Effector memory CD4-positive, alpha-beta T cell (primary cell): ENCODE measurements around the gene SARS2.
"Not testable (repeated sequence)": the region's sequence is repeated elsewhere in the genome, so short reads cannot be mapped to it uniquely, and the experiment has no call there.

Source experiments
- DNase-seq, 3 donors: peaks; one replicate each; pipeline ENCODE4 v3.0.0-alpha.2; 2020
- H3K27ac ChIP-seq: 2 replicates; pipeline ENCODE4 v1.7.0; 2013; ENCODE audit warnings: mild to moderate bottlenecking, low read length, moderate library complexity; ENCODE audit not compliant: insufficient read depth, poor library complexity, severe bottlenecking
- H3K27me3 ChIP-seq: replicated peaks from 2 replicates; pipeline ENCODE4 v1.7.0; 2013; ENCODE audit warnings: mild to moderate bottlenecking, low read length; ENCODE audit not compliant: insufficient read depth, control insufficient read depth, poor library complexity, severe bottlenecking
- H3K36me3 ChIP-seq: 2 replicates; pipeline ENCODE4 v1.7.0; 2013; ENCODE audit warnings: mild to moderate bottlenecking, low read length, moderate library complexity; ENCODE audit not compliant: control insufficient read depth, insufficient read depth
- H3K4me1 ChIP-seq: 2 replicates; pipeline ENCODE4 v1.7.0; 2013; ENCODE audit warnings: low read length, mild to moderate bottlenecking; ENCODE audit not compliant: control insufficient read depth, insufficient read depth, poor library complexity, severe bottlenecking
- H3K4me3 ChIP-seq: 2 replicates; pipeline ENCODE4 v1.7.0; 2013; ENCODE audit warnings: low read length, low read depth, mild to moderate bottlenecking; ENCODE audit not compliant: insufficient read depth, poor library complexity, severe bottlenecking
- H3K9me3 ChIP-seq: 2 replicates; pipeline ENCODE4 v1.7.0; 2013; ENCODE audit warnings: mild to moderate bottlenecking, low read length, moderate library complexity; ENCODE audit not compliant: control insufficient read depth

The SARS2 gene

GRCh38 chr19:38898788-38899446 lies 31.6 kb downstream of the SARS2 start:
- Histone ChIP-seq H3K27ac (peak overlapping the region; percentile 86), H3K9me3 (no peaks in the 10 kb centered on the region), H3K4me1 (peaks cover 18% of the 10 kb centered on the region), H3K4me3 (peak overlapping the region; percentile 72), H3K36me3 (no peaks in the 10 kb centered on the region), H3K27me3 (no peaks in the 10 kb centered on the region)
- DNase-seq: no peak

GRCh38 chr19:38894968-38895367 lies 35.6 kb downstream of the SARS2 start:
- no peaks in the 10 kb centered on the region for H3K27me3 ChIP-seq
- no peak for DNase-seq
- no peak overlapping the region for H3K4me3 ChIP-seq
- no peaks in the 10 kb centered on the region for H3K9me3 ChIP-seq
- H3K36me3 ChIP-seq: peaks cover 9% of the 10 kb centered on the region
- H3K27ac ChIP-seq: no peak overlapping the region
- peaks cover 11% of the 10 kb centered on the region for H3K4me1 ChIP-seq

- peaks cover 20% of the 10 kb centered on the region for H3K36me3 ChIP-seq
- H3K4me1 ChIP-seq: peaks cover 3% of the 10 kb centered on the region
- H3K4me3 ChIP-seq: no peak overlapping the region
- DNase-seq: no peak
- no peak overlapping the region for H3K27ac ChIP-seq
- no peaks in the 10 kb centered on the region for H3K9me3 ChIP-seq
- no peaks in the 10 kb centered on the region for H3K27me3 ChIP-seq
Observed at GRCh38 chr19:38893341-38893771, 37.2 kb downstream of the SARS2 start.

- no peak for DNase-seq
- Histone ChIP-seq H3K27me3 (no peaks in the 10 kb centered on the region), H3K4me1 (no peaks in the 10 kb centered on the region), H3K9me3 (no peaks in the 10 kb centered on the region), H3K4me3 (no peak overlapping the region), H3K36me3 (peaks cover 24% of the 10 kb centered on the region), H3K27ac (no peak overlapping the region)
Observed at GRCh38 chr19:38892841-38893240, 37.7 kb downstream of the SARS2 start.

GRCh38 chr19:38891771-38892170 lies 38.8 kb downstream of the SARS2 start:
- no peaks in the 10 kb centered on the region for H3K9me3 ChIP-seq
- H3K27me3 ChIP-seq: no peaks in the 10 kb centered on the region
- H3K36me3 ChIP-seq: peaks cover 24% of the 10 kb centered on the region
- H3K4me1 ChIP-seq: peaks cover 5% of the 10 kb centered on the region
- H3K4me3 ChIP-seq: no peak overlapping the region
- H3K27ac ChIP-seq: no peak overlapping the region
- no peak for DNase-seq

GRCh38 chr19:38890686-38891085 lies 39.9 kb downstream of the SARS2 start:
- Histone ChIP-seq H3K36me3 (peaks cover 24% of the 10 kb centered on the region), H3K9me3 (no peaks in the 10 kb centered on the region)

GRCh38 chr19:38889803-38890202 lies 40.8 kb downstream of the SARS2 start:
- Histone ChIP-seq H3K27ac (no peak overlapping the region), H3K4me3 (no peak overlapping the region), H3K9me3 (no peaks in the 10 kb centered on the region), H3K27me3 (no peaks in the 10 kb centered on the region), H3K4me1 (peaks cover 5% of the 10 kb centered on the region), H3K36me3 (peaks cover 24% of the 10 kb centered on the region)
- no peak for DNase-seq

More at GRCh38 chr19:38890686-38891085, 39.9 kb downstream of the SARS2 start:
- H3K27me3 ChIP-seq: no peaks in the 10 kb centered on the region
- no peak overlapping the region for H3K27ac ChIP-seq
- DNase-seq: no peak
- peaks cover 5% of the 10 kb centered on the region for H3K4me1 ChIP-seq
- H3K4me3 ChIP-seq: no peak overlapping the region

- H3K4me3 ChIP-seq: no peak overlapping the region
- peaks cover 24% of the 10 kb centered on the region for H3K36me3 ChIP-seq
- no peaks in the 10 kb centered on the region for H3K9me3 ChIP-seq
- H3K27me3 ChIP-seq: no peaks in the 10 kb centered on the region
- H3K4me1 ChIP-seq: peaks cover 5% of the 10 kb centered on the region
- no peak for DNase-seq
- no peak overlapping the region for H3K27ac ChIP-seq
Observed at GRCh38 chr19:38888876-38889275, 41.7 kb downstream of the SARS2 start.

- H3K27ac ChIP-seq, H3K4me3 ChIP-seq: not testable (repeated sequence)
- peaks cover 23% of the 10 kb centered on the region for H3K36me3 ChIP-seq
Observed at GRCh38 chr19:38884691-38885090, 45.9 kb downstream of the SARS2 start.

GRCh38 chr19:38883286-38883685 lies 47.3 kb downstream of the SARS2 start:
- no peak overlapping the region for H3K4me3 ChIP-seq
- DNase-seq: no peak
- H3K36me3 ChIP-seq: peaks cover 13% of the 10 kb centered on the region
- H3K27me3 ChIP-seq: no peaks in the 10 kb centered on the region
- no peak overlapping the region for H3K27ac ChIP-seq
- no peaks in the 10 kb centered on the region for H3K9me3 ChIP-seq
- peaks cover 23% of the 10 kb centered on the region for H3K4me1 ChIP-seq

More at GRCh38 chr19:38884691-38885090, 45.9 kb downstream of the SARS2 start:
- H3K27me3 ChIP-seq, H3K4me1 ChIP-seq, DNase-seq, H3K9me3 ChIP-seq: not testable (repeated sequence)
